Measurements from ENCODE around the gene GPR161. TPM values are rescaled to one million over a fixed set of nuclear protein-coding genes. Genes with fewer than 3 reads are reported as not detected.

Gene GPR161
- total RNA-seq, 1 donor from 2014 or later = 21.9 TPM

- Mint-ChIP-seq H3K4me3 (ENCODE audit: unreplicated experiment) (no peak overlapping the region), H3K27ac (ENCODE audit: unreplicated experiment) (no peak overlapping the region), H3K27me3 (ENCODE audit: low read depth, unreplicated experiment) (no peaks in the 10 kb centered on the region), H3K4me1 (ENCODE audit: low read depth, unreplicated experiment) (no peaks in the 10 kb centered on the region), H3K9me3 (ENCODE audit: unreplicated experiment) (no peaks in the 10 kb centered on the region), H3K36me3 (ENCODE audit: low read depth, unreplicated experiment) (no peaks in the 10 kb centered on the region)
- H3K4me3 ChIP-seq (ENCODE audit: insufficient read depth, low read depth, low read length) = peak overlapping the region; percentile 99
- H3K4me2 ChIP-seq (ENCODE audit: low read length) = peak overlapping the region; percentile 96
- FAIRE-seq (no peak), DNase-seq (ENCODE audit: low read depth) (peak; percentile 9)
- peak overlapping the region; percentile 89 for H3K27ac ChIP-seq (ENCODE audit: low read depth, low read length)
- H2AFZ ChIP-seq (ENCODE audit: low read depth, low read length) = peak overlapping the region; percentile 95
- H3K9ac ChIP-seq (ENCODE audit: low read length) = peak overlapping the region; percentile 97
- peaks cover 54% of the 10 kb centered on the region for H3K79me2 ChIP-seq (ENCODE audit: insufficient read depth, low read length)
- no peaks in the 10 kb centered on the region for H3K9me3 ChIP-seq (ENCODE audit: insufficient read depth, low read depth, low read length)
- no peaks in the 10 kb centered on the region for H3K36me3 ChIP-seq (ENCODE audit: insufficient read depth, low read length)
- no peak for TF ChIP-seq EZH2 (IDR thresholded peaks at IDR 0.05; ENCODE audit: insufficient read depth, low read length)
- H3K4me1 ChIP-seq (ENCODE audit: insufficient read depth, low read length) = peaks cover 10% of the 10 kb centered on the region
- no peaks in the 10 kb centered on the region for H3K27me3 ChIP-seq (ENCODE audit: insufficient read depth, low read length)
- H4K20me1 ChIP-seq (ENCODE audit: insufficient read depth, low read length) = peaks cover 18% of the 10 kb centered on the region
Observed at GRCh38 chr1:168179438-168180147, 42.9 kb upstream of the GPR161 start.

- H3K9ac ChIP-seq (ENCODE audit: low read length) = peak within 1 kb of the TSS; percentile 97
- peak within 1 kb of the TSS; percentile 96 for H3K4me2 ChIP-seq (ENCODE audit: low read length)
- FAIRE-seq (peak; percentile 71), DNase-seq (ENCODE audit: low read depth) (peak; percentile 99)
- peaks cover 10% of the 10 kb centered on the region for H3K4me1 ChIP-seq (ENCODE audit: insufficient read depth, low read length)
- H4K20me1 ChIP-seq (ENCODE audit: insufficient read depth, low read length) = peaks cover 16% of the 10 kb centered on the region
- peak within 1 kb of the TSS; percentile 95 for H2AFZ ChIP-seq (ENCODE audit: low read depth, low read length)
- no peaks in the 10 kb centered on the region for H3K36me3 ChIP-seq (ENCODE audit: insufficient read depth, low read length)
- H3K4me1 Mint-ChIP-seq (ENCODE audit: low read depth, unreplicated experiment) = no peaks in the 10 kb centered on the region
- H3K9me3 ChIP-seq (ENCODE audit: insufficient read depth, low read depth, low read length) = no peaks in the 10 kb centered on the region
- H3K27ac Mint-ChIP-seq (ENCODE audit: unreplicated experiment) = no peak within 1 kb of the TSS
- no peak within 1 kb of the TSS for H3K4me3 Mint-ChIP-seq (ENCODE audit: unreplicated experiment)
- peak within 1 kb of the TSS; percentile 99 for H3K4me3 ChIP-seq (ENCODE audit: insufficient read depth, low read depth, low read length)
- no peaks in the 10 kb centered on the region for H3K27me3 ChIP-seq (ENCODE audit: insufficient read depth, low read length)
- H3K27me3 Mint-ChIP-seq (ENCODE audit: low read depth, unreplicated experiment) = no peaks in the 10 kb centered on the region
- H3K27ac ChIP-seq (ENCODE audit: low read depth, low read length) = peak within 1 kb of the TSS; percentile 89
- H3K79me2 ChIP-seq (ENCODE audit: insufficient read depth, low read length) = peaks cover 48% of the 10 kb centered on the region
- no peaks in the 10 kb centered on the region for H3K36me3 Mint-ChIP-seq (ENCODE audit: low read depth, unreplicated experiment)
- no peaks in the 10 kb centered on the region for H3K9me3 Mint-ChIP-seq (ENCODE audit: unreplicated experiment)
- peak; percentile 21 for TF ChIP-seq CTCF (IDR thresholded peaks at IDR 0.05; ENCODE audit: insufficient read depth, low read depth, low read length)
- TF ChIP-seq EZH2 (IDR thresholded peaks at IDR 0.05; ENCODE audit: insufficient read depth, low read length) = no peak
Observed at GRCh38 chr1:168178638-168179437, 42.1 kb upstream of the GPR161 start, which contains the start of gene TIPRL. Gene TIPRL (plus strand): TSS chr1:168178962. CDS start chr1:168179078, 116 bp downstream.

- H4K20me1 ChIP-seq (ENCODE audit: insufficient read depth, low read length) = peaks cover 13% of the 10 kb centered on the region
- TF ChIP-seq CTCF (IDR thresholded peaks at IDR 0.05; ENCODE audit: insufficient read depth, low read depth, low read length) = no peak
- TF ChIP-seq EZH2 (IDR thresholded peaks at IDR 0.05; ENCODE audit: insufficient read depth, low read length) = no peak
- peak overlapping the region; percentile 89 for H3K27ac ChIP-seq (ENCODE audit: low read depth, low read length)
- Mint-ChIP-seq H3K9me3 (ENCODE audit: unreplicated experiment) (peaks cover 2% of the 10 kb centered on the region), H3K4me3 (ENCODE audit: unreplicated experiment) (no peak overlapping the region), H3K36me3 (ENCODE audit: low read depth, unreplicated experiment) (no peaks in the 10 kb centered on the region), H3K27ac (ENCODE audit: unreplicated experiment) (no peak overlapping the region), H3K27me3 (ENCODE audit: low read depth, unreplicated experiment) (no peaks in the 10 kb centered on the region), H3K4me1 (ENCODE audit: low read depth, unreplicated experiment) (no peaks in the 10 kb centered on the region)
- H3K27me3 ChIP-seq (ENCODE audit: insufficient read depth, low read length) = no peaks in the 10 kb centered on the region
- no peaks in the 10 kb centered on the region for H3K36me3 ChIP-seq (ENCODE audit: insufficient read depth, low read length)
- peak overlapping the region; percentile 53 for H2AFZ ChIP-seq (ENCODE audit: low read depth, low read length)
- H3K4me3 ChIP-seq (ENCODE audit: insufficient read depth, low read depth, low read length) = peak overlapping the region; percentile 99
- no peak for FAIRE-seq
- no peaks in the 10 kb centered on the region for H3K9me3 ChIP-seq (ENCODE audit: insufficient read depth, low read depth, low read length)
- H3K4me2 ChIP-seq (ENCODE audit: low read length) = peak overlapping the region; percentile 96
- peak overlapping the region; percentile 97 for H3K9ac ChIP-seq (ENCODE audit: low read length)
- peaks cover 42% of the 10 kb centered on the region for H3K79me2 ChIP-seq (ENCODE audit: insufficient read depth, low read length)
- H3K4me1 ChIP-seq (ENCODE audit: insufficient read depth, low read length) = peaks cover 10% of the 10 kb centered on the region
- no peak for DNase-seq (ENCODE audit: low read depth)
Observed at GRCh38 chr1:168178227-168178637, 41.5 kb upstream of the GPR161 start.

All from astrocyte (in vitro differentiated cells and primary cell).